Measurements from ENCODE around the gene SND1. TPM values are rescaled to one million over a fixed set of nuclear protein-coding genes. Genes with fewer than 3 reads are reported as not detected.

SND1 gene
- total and polyA plus RNA-seq, 2 donors (not counting 3 experiments of a cell fraction or from before 2014, with no cell fraction given), result 116 to 249 TPM

GRCh38 chr7:127903892-127904669, 252.1 kb downstream of the SND1 start:
- CTCF ChIA-PET, result interaction anchor here (1.1 kb wide), 1 partner anchor 33 kb away, joined by 3 read pairs; no protein-coding TSS in a partner anchor
- no peak overlapping the region for H3K9ac ChIP-seq (replicated peaks; ENCODE audit: extremely low read depth, insufficient read depth, low read length)

More at GRCh38 chr7:127903892-127904669, 252.1 kb downstream of the SND1 start:
- TF ChIP-seq CTCF (IDR thresholded peaks at IDR 0.05; ENCODE audit: extremely low read depth in 1 of 2, insufficient read depth in 1 of 2, low read depth in 1 of 2, low read length in 2 of 2) (no peak), GATA2 (IDR thresholded peaks at IDR 0.05; ENCODE audit: insufficient read depth, insufficient read length, low read depth, low read length) (no peak), MAX (IDR thresholded peaks at IDR 0.05; ENCODE audit: insufficient read depth, insufficient read length) (no peak), POLR2A (IDR thresholded peaks at IDR 0.05; ENCODE audit: low read depth, low read length) (no peak), MYC (IDR thresholded peaks at IDR 0.05; ENCODE audit: low read depth, low read length) (no peak)
- Histone ChIP-seq H3K79me2 (ENCODE audit: control insufficient read depth, insufficient read depth, low read length) (peaks cover 42% of the 10 kb centered on the region), H3K9me1 (replicated peaks; ENCODE audit: control insufficient read depth, extremely low read depth, insufficient read depth, low read length) (no peaks in the 10 kb centered on the region), H3K36me3 (ENCODE audit: control insufficient read depth in 2 of 2, extremely low read depth in 1 of 2, insufficient read depth in 2 of 2, low read length in 2 of 2) (no peaks in the 10 kb centered on the region), H3K27me3 (ENCODE audit: control insufficient read depth in 2 of 2, insufficient read depth in 2 of 2, low read length in 2 of 2) (no peaks in the 10 kb centered on the region), H3K4me3 (replicated peaks in 1 of 3; ENCODE audit: insufficient read depth in 1 of 3, low read depth in 1 of 3, low read length in 3 of 3) (no peak overlapping the region), H3K4me1 (ENCODE audit: control insufficient read depth, extremely low read depth, insufficient read depth, low read length) (peaks cover 23% of the 10 kb centered on the region), H3K9me3 (replicated peaks; ENCODE audit: control insufficient read depth, insufficient read depth, low read length) (no peaks in the 10 kb centered on the region), H4K20me1 (replicated peaks; ENCODE audit: control insufficient read depth, extremely low read depth, insufficient read depth, low read length) (no peaks in the 10 kb centered on the region), H3K4me2 (ENCODE audit: insufficient read depth, low read length) (no peak overlapping the region), H2AFZ (ENCODE audit: low read depth, low read length) (no peak overlapping the region), H3K27ac (ENCODE audit: insufficient read depth, low read depth, low read length) (no peak overlapping the region)
- DNase-seq (ENCODE audit: low read depth, low spot score) (no peak), FAIRE-seq (no peak)
- dilution Hi-C loops (cut with MboI; ENCODE audit: extremely low pct_ligation_motif_present, low sequenced_read_pairs), result no loop called here
- no TSS peak for BruUV-seq (replicated peaks)
- POLR2A ChIA-PET, result no interaction called here
- intact Hi-C loops (cut with micrococcal nuclease), result no loop called here

All from endothelial cell of umbilical vein (primary cell).